Heart left ventricle (tissue), 16 donors: ENCODE measurements around the gene RXFP2. TPM values are rescaled to one million over a fixed set of nuclear protein-coding genes. Genes with fewer than 3 reads are reported as not detected.

ENCODE experiments used
- ATAC-seq, 4 donors: fragments of 200-7000 bp; cut with Tn5 transposase; one replicate each; pipeline ENCODE4 v1.9.1; 2020 to 2022; ENCODE audit warnings: moderate library complexity in 4 of 4, mild to moderate bottlenecking in 3 of 4, moderate number of reproducible peaks in 1 of 4
- DNase-seq, 5 donors: peaks; one replicate each; pipeline ENCODE4 v3.0.0-alpha.2; 2020
- H3K27ac ChIP-seq, 12 donors: fragments of 200-600 bp; sonication (generic) in 4 of 12; one replicate each; pipeline versions ENCODE4 v1.5.0 to v1.8.0; 2016 to 2022; ENCODE audit warnings: mild to moderate bottlenecking in 2 of 12
- H3K27me3 ChIP-seq, 9 donors: fragments of 200-600 bp; sonication (generic) in 2 of 9; one replicate each; pipeline versions ENCODE4 v1.5.1 to v1.8.0; 2016 to 2022; ENCODE audit warnings: mild to moderate bottlenecking in 3 of 9
- H3K36me3 ChIP-seq, 9 donors: fragments of 200-600 bp; sonication (generic) in 2 of 9; one replicate each; pipeline versions ENCODE4 v1.5.0 to v1.8.0; 2018 to 2022; ENCODE audit warnings: mild to moderate bottlenecking in 2 of 9
- H3K4me1 ChIP-seq, 12 donors: fragments of 200-600 bp; sonication (generic) in 4 of 12; one replicate each; pipeline versions ENCODE4 v1.5.0 to v1.8.0; 2016 to 2022; ENCODE audit warnings: mild to moderate bottlenecking in 3 of 12
- H3K4me3 ChIP-seq, 12 donors: fragments of 200-600 bp; sonication (generic) in 4 of 12; one replicate each; pipeline versions ENCODE4 v1.5.0 to v1.8.0; 2017 to 2022; ENCODE audit warnings: mild to moderate bottlenecking in 9 of 12, moderate library complexity in 4 of 12
- H3K9me3 ChIP-seq, 12 donors: fragments of 200-600 bp; sonication (generic) in 4 of 12; one replicate each; pipeline versions ENCODE4 v1.5.0 to v1.8.0; 2016 to 2022; ENCODE audit warnings: mild to moderate bottlenecking in 1 of 12
- POLR2A ChIP-seq, 2 donors: fragments of 450-650 bp; IDR thresholded peaks; one replicate each; pipeline ENCODE4 v1.6.1; 2017; ENCODE audit warnings: antibody characterized with exemption in 2 of 2, mild to moderate bottlenecking in 2 of 2, moderate library complexity in 2 of 2
- WGBS, 4 donors: extraction: QIAGEN DNeasy Blood & Tissue Kit in 2 of 4; methylation state at CpG; one replicate each; pipeline versions ENCODE4 v1.1.5 to v1.1.7; 2013 to 2018; 5-methylcytosine and 5-hydroxymethylcytosine counted together
- intact Hi-C, 10 donors: fragments of 100-400 bp; cut with DNase I; formaldehyde crosslinking; loops; one replicate each; pipeline versions ENCODE4 v1.11.1 to v1.14.2; 2022
- polyA plus RNA-seq, 2 donors: library from polyadenylated mRNA; stranded (reverse); fragments of 200-250 nt; gene quantifications; one replicate each; pipeline ENCODE4 v1.2.3, GENCODE V29; 2013
- total RNA-seq, 9 donors: library from RNA; depleted of rRNA in 2 of 9; stranded (reverse); fragments of >200 nt in 2 of 9; fragmentation: NEBNext Ultra II Directional in 3 of 9; extraction: Animal tissue kit (Norgen Biotek cat#: 25700) in 3 of 9; gene quantifications; one replicate each; pipeline versions ENCODE4 v1.1.0 to v1.2.4, GENCODE V29; 2016 to 2023
- TF ChIP-seq, protein P1 (sequence below), 12 donors: fragments of 200-600 bp; sonication (generic) in 4 of 12; IDR thresholded peaks; one replicate each; pipeline versions ENCODE4 v1.5.0 to v1.8.0; 2018 to 2022; ENCODE audit warnings: antibody characterized with exemption in 12 of 12, mild to moderate bottlenecking in 5 of 12
- donor health status: ischemic (EF 13 %, LVEDD 7.1; RV severe dilation, severe dysfunction).
- donor health status: healthy with polysubstance abuse.
- donor health status: DM: no; HTN: yes; CAD: no.
- donor health status: DM: no; HTN: no; CAD: no.
- donor health status: ischemic (EF 25% LVEDD 6.9; RV normal size, moderate dysfunction).
- donor health status: ischemic (EF 25% LVEDD 5.7; RV mildly dilated, moderate dysfunction).
- donor health status: healthy.
- donor health status: DM: yes; HTN: yes; CAD: no.
- donor health status: ischemic (EF 35%, LVEDD 5.7; RV mildly dilated, moderate dysfunction).
- donor health status: nonischemic (EF 11% LVEDD 7.7; RV severe dilation, severe dysfunction).
- donor health status: DM: yes; HTN: yes; CAD: no.
- donor health status: PGD.
- donor health status: ischemic (EF 29% LVEDD 5.4; RV normal size, mild dysfunction).
- donor health status: nonischemic (EF 23%, LVEDD 6.1; RV moderate dilation, normal function).

The RXFP2 gene
- total and polyA plus RNA-seq, 11 donors: not detected

DNA sequence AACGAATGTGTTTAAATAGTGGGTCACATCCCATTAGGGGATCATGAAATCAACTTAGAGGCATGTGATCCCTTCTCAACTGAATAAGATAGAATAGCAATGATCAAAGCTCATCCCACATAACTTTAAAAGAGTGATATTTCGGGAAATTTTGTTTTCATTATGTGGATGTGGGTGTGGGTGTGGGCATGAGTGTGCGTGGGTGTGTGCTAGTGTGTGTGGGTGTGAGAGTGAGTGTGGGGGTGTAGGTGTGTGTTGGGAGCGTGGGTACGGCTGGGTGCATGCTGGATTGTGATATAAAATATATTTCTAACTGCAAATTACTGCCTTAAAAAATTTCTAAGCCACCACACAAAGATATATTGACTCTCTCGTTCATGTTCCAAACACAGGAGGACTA, 15.9 kb downstream of the RXFP2 start:
- Histone ChIP-seq H3K4me1 (no peaks in the 10 kb centered on the region), H3K4me3 (no peak overlapping the region), H3K27me3 (peaks cover 0 to 13% (median 0%) of the 10 kb centered on the region in 9 donors), H3K9me3 (no peaks in the 10 kb centered on the region), H3K27ac (no peak overlapping the region), H3K36me3 (no peaks in the 10 kb centered on the region)
- ATAC-seq (no peak), DNase-seq (no peak)
- TF ChIP-seq, protein P1, sequence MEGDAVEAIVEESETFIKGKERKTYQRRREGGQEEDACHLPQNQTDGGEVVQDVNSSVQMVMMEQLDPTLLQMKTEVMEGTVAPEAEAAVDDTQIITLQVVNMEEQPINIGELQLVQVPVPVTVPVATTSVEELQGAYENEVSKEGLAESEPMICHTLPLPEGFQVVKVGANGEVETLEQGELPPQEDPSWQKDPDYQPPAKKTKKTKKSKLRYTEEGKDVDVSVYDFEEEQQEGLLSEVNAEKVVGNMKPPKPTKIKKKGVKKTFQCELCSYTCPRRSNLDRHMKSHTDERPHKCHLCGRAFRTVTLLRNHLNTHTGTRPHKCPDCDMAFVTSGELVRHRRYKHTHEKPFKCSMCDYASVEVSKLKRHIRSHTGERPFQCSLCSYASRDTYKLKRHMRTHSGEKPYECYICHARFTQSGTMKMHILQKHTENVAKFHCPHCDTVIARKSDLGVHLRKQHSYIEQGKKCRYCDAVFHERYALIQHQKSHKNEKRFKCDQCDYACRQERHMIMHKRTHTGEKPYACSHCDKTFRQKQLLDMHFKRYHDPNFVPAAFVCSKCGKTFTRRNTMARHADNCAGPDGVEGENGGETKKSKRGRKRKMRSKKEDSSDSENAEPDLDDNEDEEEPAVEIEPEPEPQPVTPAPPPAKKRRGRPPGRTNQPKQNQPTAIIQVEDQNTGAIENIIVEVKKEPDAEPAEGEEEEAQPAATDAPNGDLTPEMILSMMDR (IDR thresholded peaks at IDR 0.05): no peak
- no peak for TF ChIP-seq POLR2A (IDR thresholded peaks at IDR 0.05)
- intact Hi-C loops: no loop called here
- WGBS, 4 donors: 83 to 85% (median 85%) methylated on average over 6 of the region's 6 CpGs

DNA sequence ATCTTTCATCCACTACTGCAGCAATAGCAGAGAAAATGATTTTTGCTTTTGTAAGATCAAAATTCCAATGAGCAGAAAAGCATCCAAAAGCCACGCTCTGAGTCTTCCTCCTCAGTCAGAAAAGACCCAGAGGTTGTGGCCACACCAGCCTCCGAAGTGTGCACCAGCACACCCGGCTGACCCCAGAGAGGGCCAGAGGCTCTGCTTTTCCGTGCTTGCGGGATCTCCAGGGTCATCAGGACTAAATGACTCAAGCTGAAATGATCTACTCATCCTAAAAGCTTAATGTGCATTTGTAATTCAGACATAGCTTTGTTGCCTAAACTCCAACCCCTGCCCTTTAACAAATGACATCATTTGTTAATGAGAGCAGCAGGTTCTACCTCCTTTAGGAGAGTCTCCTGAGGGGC, 16.5 kb downstream of the RXFP2 start:
- intact Hi-C loops: no loop called here
- no peak for TF ChIP-seq POLR2A (IDR thresholded peaks at IDR 0.05)
- TF ChIP-seq, protein P1 (IDR thresholded peaks at IDR 0.05): no peak
- DNase-seq: no peak

DNA sequence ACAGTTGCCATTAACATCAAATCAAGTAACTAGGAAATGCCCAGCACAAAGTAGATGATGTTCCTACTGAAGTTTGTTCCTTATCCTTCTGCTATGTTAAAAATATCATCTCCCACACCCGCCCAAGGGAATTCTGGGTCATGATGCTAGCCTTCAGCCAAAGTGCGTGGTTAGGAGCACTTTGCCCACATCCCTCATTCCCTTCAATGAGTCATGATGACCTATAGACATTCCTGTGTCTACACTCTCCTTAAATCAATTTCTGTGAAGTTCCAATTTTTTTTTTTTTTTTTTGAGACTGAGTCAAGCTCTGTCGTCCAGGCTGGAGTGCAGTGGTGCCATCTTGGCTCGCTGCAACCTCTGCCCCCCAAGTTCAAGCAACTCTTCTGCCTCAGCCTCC, 17.0 kb downstream of the RXFP2 start:
- no peak overlapping the region for H3K27ac ChIP-seq
- TF ChIP-seq, protein P1 (IDR thresholded peaks at IDR 0.05): no peak
- TF ChIP-seq POLR2A (IDR thresholded peaks at IDR 0.05): no peak
- H3K9me3 ChIP-seq: no peaks in the 10 kb centered on the region
- ATAC-seq (no peak), DNase-seq (no peak)
- WGBS, 4 donors: 83 to 88% (median 86%) methylated on average over 4 of the region's 4 CpGs
- peaks cover 0 to 13% (median 0%) of the 10 kb centered on the region in 9 donors for H3K27me3 ChIP-seq
- H3K36me3 ChIP-seq: no peaks in the 10 kb centered on the region
- H3K4me3 ChIP-seq: no peak overlapping the region
- intact Hi-C loops: no loop called here
- H3K4me1 ChIP-seq: no peaks in the 10 kb centered on the region

More for the DNA sequence above, 16.5 kb downstream of the RXFP2 start:
- Histone ChIP-seq H3K9me3 (no peaks in the 10 kb centered on the region), H3K27ac (no peak overlapping the region), H3K4me3 (no peak overlapping the region), H3K4me1 (no peaks in the 10 kb centered on the region), H3K27me3 (peaks cover 0 to 13% (median 0%) of the 10 kb centered on the region in 9 donors), H3K36me3 (no peaks in the 10 kb centered on the region)
- no peak for ATAC-seq
- 82 to 90% (median 88%) methylated on average over 5 of the region's 5 CpGs for WGBS, 4 donors

- ATAC-seq: no peak
Measured at GRCh38 chr13:31761951-31762350, 22.6 kb downstream of the RXFP2 start.

More at GRCh38 chr13:31761951-31762350, 22.6 kb downstream of the RXFP2 start:
- WGBS, 4 donors: 80 to 89% (median 84%) methylated on average over 2 of the region's 2 CpGs
- H3K9me3 ChIP-seq: no peaks in the 10 kb centered on the region
- H3K4me1 ChIP-seq: no peaks in the 10 kb centered on the region
- H3K27me3 ChIP-seq: peaks cover 0 to 4% (median 0%) of the 10 kb centered on the region in 9 donors
- TF ChIP-seq, protein P1 (IDR thresholded peaks at IDR 0.05): no peak
- TF ChIP-seq POLR2A (IDR thresholded peaks at IDR 0.05): no peak
- H3K4me3 ChIP-seq: no peak overlapping the region
- no peak overlapping the region for H3K27ac ChIP-seq
- no peak for DNase-seq
- intact Hi-C loops: no loop called here
- H3K36me3 ChIP-seq: no peaks in the 10 kb centered on the region
